ENCODE data around the gene CBFB.

DNA sequence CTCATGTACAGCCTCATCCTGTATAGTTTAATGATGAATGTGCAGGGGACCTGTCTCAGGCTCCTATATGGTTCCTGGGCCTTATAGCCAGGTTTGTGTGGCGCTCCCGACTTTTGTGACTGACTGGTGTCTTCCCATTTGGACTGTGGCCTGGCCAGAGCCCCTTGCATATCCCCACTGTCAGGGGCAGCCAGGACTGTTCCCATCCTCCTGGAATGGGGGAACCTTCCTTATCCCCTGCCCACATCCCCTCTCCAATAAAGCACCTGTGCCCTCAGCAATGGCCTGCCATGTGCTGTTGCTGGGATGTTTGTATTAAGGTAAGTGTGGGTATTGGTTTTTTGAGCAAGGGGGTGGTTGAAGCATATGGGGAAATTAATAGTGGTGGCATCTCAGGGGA is 119.3 kb downstream of the CBFB start:
- TF ChIP-seq, protein P1, sequence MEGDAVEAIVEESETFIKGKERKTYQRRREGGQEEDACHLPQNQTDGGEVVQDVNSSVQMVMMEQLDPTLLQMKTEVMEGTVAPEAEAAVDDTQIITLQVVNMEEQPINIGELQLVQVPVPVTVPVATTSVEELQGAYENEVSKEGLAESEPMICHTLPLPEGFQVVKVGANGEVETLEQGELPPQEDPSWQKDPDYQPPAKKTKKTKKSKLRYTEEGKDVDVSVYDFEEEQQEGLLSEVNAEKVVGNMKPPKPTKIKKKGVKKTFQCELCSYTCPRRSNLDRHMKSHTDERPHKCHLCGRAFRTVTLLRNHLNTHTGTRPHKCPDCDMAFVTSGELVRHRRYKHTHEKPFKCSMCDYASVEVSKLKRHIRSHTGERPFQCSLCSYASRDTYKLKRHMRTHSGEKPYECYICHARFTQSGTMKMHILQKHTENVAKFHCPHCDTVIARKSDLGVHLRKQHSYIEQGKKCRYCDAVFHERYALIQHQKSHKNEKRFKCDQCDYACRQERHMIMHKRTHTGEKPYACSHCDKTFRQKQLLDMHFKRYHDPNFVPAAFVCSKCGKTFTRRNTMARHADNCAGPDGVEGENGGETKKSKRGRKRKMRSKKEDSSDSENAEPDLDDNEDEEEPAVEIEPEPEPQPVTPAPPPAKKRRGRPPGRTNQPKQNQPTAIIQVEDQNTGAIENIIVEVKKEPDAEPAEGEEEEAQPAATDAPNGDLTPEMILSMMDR (IDR thresholded peaks at IDR 0.05), result no peak
- no peak for TF ChIP-seq POLR2A (IDR thresholded peaks at IDR 0.05)

Measured in suprapubic skin (tissue), 3 donors.